Epidermal melanocyte (primary cell): ENCODE data around the gene VIM.

Experiments
- DNase-seq: peaks from one replicate; pipeline ENCODE4 v3.0.0; 2011; ENCODE audit warnings: low spot score; ENCODE audit not compliant: insufficient read length

The VIM gene

GRCh38 chr10:17228091-17229015 lies at the start of gene VIM:
VIM (plus strand) TSS chr10:17228241; CDS start chr10:17229423, 1,182 bp downstream.
- DNase-seq, result peak; percentile 52

- no peak for DNase-seq
These were observed 49.0 kb upstream of the VIM start for GRCh38 chr10:17179002-17179401.

DNA sequence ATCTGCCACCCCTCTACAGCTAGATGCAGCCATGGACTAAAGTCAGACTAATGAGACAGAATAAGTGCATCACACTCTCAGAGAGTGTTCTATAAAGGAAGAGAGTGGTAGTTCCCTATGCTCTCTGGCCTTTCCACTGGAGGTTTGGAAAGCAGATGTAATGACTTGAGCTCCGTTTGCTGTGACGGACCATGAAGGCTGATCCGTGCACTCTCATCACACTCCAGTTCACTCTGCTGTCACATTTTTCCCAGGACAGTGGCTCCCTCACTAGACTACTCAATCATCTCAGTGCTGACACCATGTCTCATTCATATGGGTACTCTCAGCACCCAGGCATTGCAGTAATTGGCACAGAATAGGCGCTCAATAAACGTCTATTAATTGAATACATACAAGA lies 46.9 kb upstream of the VIM start:
- no peak for DNase-seq

GRCh38 chr10:17181751-17182150 lies 46.3 kb upstream of the VIM start:
- no peak for DNase-seq

DNA sequence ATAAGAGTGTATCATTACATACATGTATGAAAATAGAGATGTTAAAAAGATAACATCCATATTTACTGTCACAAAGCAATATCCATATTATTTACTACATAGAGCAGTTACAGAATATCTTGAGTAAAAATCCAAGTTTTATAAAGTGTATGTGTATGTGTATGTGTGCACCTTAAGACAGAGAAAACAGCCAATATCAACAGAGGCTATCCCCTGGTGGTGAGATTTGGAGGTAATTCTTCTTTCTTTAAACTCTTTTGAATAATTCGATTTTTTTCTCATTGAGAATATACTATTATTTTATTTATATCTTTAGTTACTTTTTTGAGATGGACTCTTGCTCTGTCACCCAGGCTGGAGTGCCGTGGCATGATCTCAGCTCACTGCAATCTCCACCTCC lies 44.9 kb upstream of the VIM start:
- DNase-seq, result no peak

DNA sequence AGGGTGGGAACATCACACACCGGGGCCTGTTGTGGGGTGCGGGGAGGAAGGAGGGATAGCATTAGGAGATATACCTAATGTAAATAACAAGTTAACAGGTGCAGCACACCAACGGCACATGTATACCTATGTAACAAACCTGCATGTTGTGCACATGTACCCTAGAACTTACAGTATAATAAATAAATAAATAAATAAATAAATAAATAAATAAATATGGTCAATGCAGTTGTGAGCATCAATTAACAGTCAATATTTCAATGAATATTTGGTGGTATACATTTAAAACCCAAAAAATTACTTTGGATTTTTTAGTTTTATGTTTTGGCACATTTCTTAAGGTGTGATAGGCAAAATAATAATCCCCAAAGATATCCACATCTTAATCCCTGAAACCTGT lies 42.2 kb upstream of the VIM start:
- no peak for DNase-seq

- no peak for DNase-seq
These were observed 39.3 kb upstream of the VIM start for GRCh38 chr10:17188644-17189172.

GRCh38 chr10:17190602-17191001 lies 37.4 kb upstream of the VIM start:
- DNase-seq, result no peak

GRCh38 chr10:17195083-17195482 lies 33.0 kb upstream of the VIM start:
- DNase-seq, result no peak

DNA sequence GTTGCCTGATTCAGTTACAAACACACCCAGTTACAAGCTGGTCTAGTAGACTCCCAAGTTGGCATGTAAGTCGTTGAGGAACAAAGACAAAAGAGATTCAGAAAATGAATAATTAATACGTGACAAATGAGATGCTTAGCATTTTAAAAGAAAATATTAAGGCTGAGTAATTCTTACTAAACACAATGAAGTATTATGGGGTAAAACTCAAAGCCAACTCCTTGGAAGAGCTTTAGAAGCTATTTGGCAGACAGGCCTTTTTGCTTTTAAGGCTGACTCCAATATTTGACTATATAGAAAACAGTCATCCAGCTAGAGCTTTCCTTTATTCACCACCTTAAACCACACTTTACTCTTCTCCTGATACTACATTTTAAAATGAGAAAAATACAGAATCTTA lies 32.0 kb upstream of the VIM start:
- no peak for DNase-seq

- no peak for DNase-seq
These were observed 31.5 kb upstream of the VIM start for GRCh38 chr10:17196573-17196972.

- no peak for DNase-seq
These were observed 28.7 kb upstream of the VIM start for GRCh38 chr10:17199351-17199804.

DNA sequence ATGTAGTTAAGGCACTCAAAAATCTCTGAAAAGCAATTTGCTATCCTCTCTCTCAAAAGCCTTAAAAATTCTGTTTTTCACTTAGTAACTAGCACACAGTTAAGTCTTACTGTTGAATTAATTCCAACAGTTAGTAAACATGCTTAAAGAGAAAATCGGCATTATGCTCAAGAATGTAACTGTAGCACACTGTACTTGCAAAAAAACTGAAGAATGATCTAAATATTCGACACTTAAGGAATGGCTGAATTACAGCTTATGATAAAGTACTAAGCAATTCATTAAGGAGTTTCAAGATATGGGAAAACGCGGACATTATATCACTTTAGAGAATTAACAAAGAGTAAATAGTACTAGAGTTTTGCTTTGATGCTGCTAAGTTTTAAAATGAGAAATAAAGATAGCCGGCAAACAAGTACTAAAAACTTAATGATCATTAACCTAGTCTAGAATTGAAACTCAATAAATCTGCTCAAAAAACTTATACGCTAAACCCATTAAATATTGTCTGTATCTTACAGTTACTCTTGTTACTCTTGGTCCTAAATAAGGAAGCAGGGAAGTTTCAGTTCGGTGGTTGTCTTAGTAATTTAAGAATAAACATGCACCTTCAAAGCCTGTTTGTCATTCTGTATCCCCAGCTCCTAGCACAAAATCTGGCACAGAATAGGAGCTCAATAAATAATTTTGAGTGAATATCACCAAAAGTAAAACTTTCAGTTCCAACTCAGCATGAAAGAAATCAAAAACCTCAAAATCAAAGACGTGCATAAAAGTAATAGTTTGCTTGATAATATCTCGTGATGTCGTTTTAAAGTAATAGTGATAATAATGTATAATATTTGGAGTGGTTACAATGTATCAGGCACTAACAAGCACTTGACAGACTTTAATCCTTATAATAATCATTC lies 27.8 kb upstream of the VIM start:
- no peak for DNase-seq

GRCh38 chr10:17200912-17201793 lies 26.9 kb upstream of the VIM start, which contains the start of gene TRDMT1:
TRDMT1 (minus strand) TSS chr10:17201672; CDS start chr10:17201634, 38 bp downstream.
- DNase-seq, result peak; percentile 61

GRCh38 chr10:17201794-17202116 lies 26.3 kb upstream of the VIM start:
- no peak for DNase-seq

DNA sequence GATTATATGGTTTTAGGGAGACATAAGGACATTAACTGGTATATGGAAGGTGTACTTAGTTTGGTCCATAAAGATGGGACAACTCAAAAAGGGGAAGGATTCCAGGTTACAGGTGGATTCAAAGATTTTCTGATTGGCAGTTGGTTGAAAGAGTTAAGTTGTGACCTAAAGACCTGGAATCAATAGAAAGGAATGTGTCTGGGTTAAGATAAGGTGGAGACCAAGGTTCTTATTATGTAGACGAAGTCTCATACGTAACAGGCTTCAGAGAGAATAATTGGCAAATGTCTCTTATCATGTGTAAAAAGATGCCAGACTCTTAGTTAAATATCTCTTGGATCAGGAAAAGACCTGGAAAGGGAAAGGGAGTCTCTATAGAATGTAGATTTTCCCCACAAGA lies 25.5 kb upstream of the VIM start:
- no peak for DNase-seq

- no peak for DNase-seq
These were observed 25.0 kb upstream of the VIM start for GRCh38 chr10:17202999-17203398.

DNA sequence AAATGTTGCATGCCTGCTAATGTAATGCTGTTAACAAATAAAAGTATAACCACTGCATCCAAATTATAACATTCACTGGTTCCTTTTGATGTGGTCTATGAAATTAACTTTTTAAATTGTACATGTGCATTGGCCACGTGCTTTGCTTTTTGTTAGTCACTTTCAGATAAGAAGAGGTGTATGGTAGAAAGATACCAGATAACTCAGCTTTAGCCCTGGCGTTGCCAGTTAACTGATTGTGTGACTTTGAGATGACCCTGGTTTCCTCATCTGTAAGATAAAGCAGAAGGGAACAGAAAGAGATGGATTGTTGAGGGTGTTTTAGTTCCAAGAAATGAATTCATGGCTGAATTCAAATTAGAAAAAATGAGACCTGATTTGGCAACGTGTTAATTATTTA lies 24.6 kb upstream of the VIM start:
- DNase-seq, result no peak

DNA sequence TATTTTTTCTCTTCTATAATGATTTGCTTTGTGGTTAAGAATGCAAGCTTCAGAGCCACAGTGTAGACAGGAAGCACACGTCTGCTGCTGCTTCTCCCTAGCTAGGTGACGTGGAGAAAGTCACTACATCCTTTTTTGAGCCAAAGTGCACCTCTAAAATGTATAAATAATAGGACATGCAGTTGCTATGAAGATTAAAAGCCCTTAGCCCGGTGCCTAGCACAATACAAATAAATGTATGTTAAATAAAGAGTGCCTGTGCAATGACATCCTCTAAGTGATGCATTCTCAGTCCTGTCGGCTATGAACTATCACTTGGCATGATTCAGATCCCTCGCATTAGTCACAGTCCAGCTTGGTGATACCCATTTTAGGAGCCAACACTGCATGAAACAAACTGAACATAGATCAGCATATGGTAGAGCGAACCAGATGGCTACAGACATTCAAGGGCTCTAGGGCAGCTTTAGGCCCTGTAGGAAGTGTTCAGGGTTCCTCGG lies 21.8 kb upstream of the VIM start:
- DNase-seq, result no peak

- DNase-seq, result no peak
These were observed 19.6 kb upstream of the VIM start for GRCh38 chr10:17208476-17208875.

DNA sequence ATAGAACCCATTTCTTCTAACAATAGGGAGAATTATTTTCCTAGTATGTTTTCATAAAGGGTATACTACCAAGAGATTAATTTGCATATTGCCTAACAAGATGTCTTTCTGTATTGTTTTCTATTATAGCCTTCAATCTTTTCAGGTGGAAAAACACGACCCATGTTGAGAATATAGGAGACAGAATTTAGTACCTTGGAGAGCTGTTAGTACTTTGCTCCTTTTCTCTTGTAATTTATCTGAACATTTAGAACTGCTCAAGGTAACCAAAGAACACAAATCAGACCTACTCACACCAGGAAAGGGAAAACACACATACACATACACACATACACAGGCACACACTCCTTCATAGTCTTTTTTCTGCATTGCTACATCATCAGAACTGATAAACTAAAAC lies 18.7 kb upstream of the VIM start:
- no peak for DNase-seq
